Stimulated activated CD4-positive, alpha-beta T cell treated with anti-CD3 and anti-CD28 coated beads, TNF-alpha, amount 100 ng/mL, for 4 hours (primary cell): ENCODE measurements around the gene LYPD6.

Experiments
- DNase-seq, 3 experiments: peaks; one replicate each; pipeline ENCODE4 v3.0.0-alpha.2; 2020; ENCODE audit warnings: low read depth in 3 of 3

The LYPD6 gene

DNA sequence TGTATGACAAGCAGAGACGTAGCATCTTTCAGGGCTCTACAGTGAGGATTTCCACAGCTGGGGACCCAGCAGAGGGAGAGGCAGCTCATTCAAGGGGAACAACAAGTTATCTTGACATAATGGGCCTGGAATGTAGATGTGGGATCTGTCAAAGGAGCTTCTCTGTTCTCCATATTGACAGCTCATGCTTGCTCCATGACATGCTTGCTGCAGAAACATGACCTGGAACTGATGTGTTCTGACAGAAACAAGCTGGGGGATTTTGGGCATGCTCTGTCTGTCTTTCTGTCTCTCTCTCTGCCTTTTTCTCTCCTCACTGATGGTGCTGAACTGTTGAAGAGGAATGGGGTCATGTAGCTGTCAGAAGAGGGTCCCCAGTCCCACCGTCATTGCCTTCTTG, 177.6 kb downstream of the LYPD6 start:
- DNase-seq = no peak

DNA sequence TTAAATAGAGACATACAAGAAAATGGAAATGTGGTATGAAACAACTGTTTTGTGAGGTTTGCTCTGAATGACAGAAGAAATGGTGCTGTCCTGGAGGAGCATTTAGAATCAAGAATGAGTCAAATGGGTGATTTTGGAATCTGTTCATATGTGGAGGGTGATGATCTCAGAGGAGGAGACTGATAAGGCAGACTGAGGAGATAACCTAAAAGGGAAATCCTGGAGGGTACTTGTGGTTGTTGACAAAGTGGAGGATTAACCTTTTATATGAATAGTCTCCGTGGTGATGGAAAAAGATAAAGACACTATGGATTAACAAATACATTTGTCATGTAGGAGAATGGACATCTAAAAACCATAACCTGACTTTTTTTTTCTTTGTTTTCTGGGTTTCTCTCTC, 183.1 kb downstream of the LYPD6 start:
- DNase-seq = no peak
